Hepatocyte (in vitro differentiated cells): ENCODE measurements around the gene SLC26A9. TPM values are rescaled to one million over a fixed set of nuclear protein-coding genes. Genes with fewer than 3 reads are reported as not detected.

Source experiments
- DNase-seq: peaks from one replicate; pipeline ENCODE4 v3.0.0-alpha.2; 2016; ENCODE audit warnings: low spot score
- H2AFZ ChIP-seq: fragments of 200-600 bp; sonication (generic); 2 replicates; pipeline ENCODE4 v1.6.0; 2016; ENCODE audit warnings: antibody characterized with exemption, mild to moderate bottlenecking
- H3K27ac ChIP-seq: fragments of 200-600 bp; sonication (generic); 2 replicates; pipeline ENCODE4 v1.5.1; 2016; ENCODE audit warnings: mild to moderate bottlenecking
- H3K27me3 ChIP-seq: fragments of 200-600 bp; sonication (generic); 2 replicates; pipeline ENCODE4 v1.6.1; 2016
- H3K36me3 ChIP-seq: fragments of 200-600 bp; sonication (generic); replicated peaks from 2 replicates; pipeline ENCODE4 v1.5.1; 2016; ENCODE audit warnings: low read depth; ENCODE audit not compliant: insufficient read depth
- H3K4me1 ChIP-seq: fragments of 200-600 bp; sonication (generic); 2 replicates; pipeline ENCODE4 v1.5.1; 2016; ENCODE audit warnings: mild to moderate bottlenecking, moderate library complexity; ENCODE audit not compliant: insufficient read depth
- H3K4me2 ChIP-seq: fragments of 200-600 bp; sonication (generic); 2 replicates; pipeline ENCODE4 v1.6.0; 2016
- H3K4me3 ChIP-seq: fragments of 200-600 bp; sonication (generic); 2 replicates; pipeline ENCODE4 v1.5.1; 2016; ENCODE audit warnings: mild to moderate bottlenecking
- H3K79me2 ChIP-seq: fragments of 200-600 bp; sonication (generic); 2 replicates; pipeline ENCODE4 v1.6.0; 2017; ENCODE audit warnings: mild to moderate bottlenecking
- H3K9me2 ChIP-seq: fragments of 200-600 bp; sonication (generic); replicated peaks from 2 replicates; pipeline ENCODE4 v1.6.0; 2017; ENCODE audit warnings: mild to moderate bottlenecking; ENCODE audit not compliant: insufficient read depth
- H3K9me3 ChIP-seq: fragments of 200-600 bp; sonication (generic); 2 replicates; pipeline ENCODE4 v1.5.1; 2016; ENCODE audit warnings: low read depth, mild to moderate bottlenecking
- H4K20me1 ChIP-seq: fragments of 200-600 bp; sonication (generic); 2 replicates; pipeline ENCODE4 v1.6.0; 2016; ENCODE audit warnings: mild to moderate bottlenecking; ENCODE audit not compliant: insufficient read depth, poor library complexity, severe bottlenecking
- CTCF ChIP-seq: fragments of 200-600 bp; sonication (generic); IDR thresholded peaks from 2 replicates; pipeline ENCODE4 v1.5.1; 2016; ENCODE audit warnings: antibody characterized with exemption, mild to moderate bottlenecking; ENCODE audit not compliant: poor library complexity
- EZH2 ChIP-seq: fragments of 200-600 bp; sonication (generic); IDR thresholded peaks from 2 replicates; pipeline ENCODE4 v1.6.1; 2016; ENCODE audit warnings: antibody characterized with exemption, mild to moderate bottlenecking, borderline replicate concordance
- EZH2phosphoT487 ChIP-seq: fragments of 200-600 bp; sonication (generic); IDR thresholded peaks from one replicate; pipeline ENCODE4 v1.6.1; 2018; ENCODE audit warnings: antibody characterized with exemption, mild to moderate bottlenecking, low read depth, moderate library complexity; ENCODE audit not compliant: unreplicated experiment, severe bottlenecking
- WGBS: methylation state at CpG from one replicate; pipeline ENCODE4 v1.1.6; 2016; ENCODE audit warnings: low lambda C conversion rate; ENCODE audit errors: missing lambda C conversion rate; 5-methylcytosine and 5-hydroxymethylcytosine counted together
- polyA plus RNA-seq: library from polyadenylated mRNA; unstranded; fragments of >200 nt; fragmentation: Nextera tagmentation; extraction: Ambion mirVana; gene quantifications from 2 replicates; pipeline ENCODE4 v1.2.1, GENCODE V29; 2016
- total RNA-seq: library from RNA; depleted of rRNA; stranded (reverse); fragments of >200 nt; gene quantifications from 2 replicates; pipeline ENCODE4 v1.2.3, GENCODE V29; 2014

SLC26A9 gene
- total and polyA plus RNA-seq, 2 experiments from 2014 or later: 0.13 to 0.63 TPM

- H3K36me3 ChIP-seq: no peaks in the 10 kb centered on the region
Observed at GRCh38 chr1:205916541-205916940, 26.7 kb downstream of the SLC26A9 start.

GRCh38 chr1:205915354-205915990, 27.8 kb downstream of the SLC26A9 start:
- TF ChIP-seq EZH2: no peak
- no peak for TF ChIP-seq CTCF
- TF ChIP-seq EZH2phosphoT487: no peak
- no peaks in the 10 kb centered on the region for H3K79me2 ChIP-seq
- H3K27me3 ChIP-seq: no peaks in the 10 kb centered on the region
- H2AFZ ChIP-seq: no peak overlapping the region
- WGBS: 82% methylated on average over 9 of the region's 10 CpGs
- H3K4me1 ChIP-seq: peaks cover 15% of the 10 kb centered on the region
- no peak overlapping the region for H3K27ac ChIP-seq
- no peaks in the 10 kb centered on the region for H4K20me1 ChIP-seq
- H3K9me2 ChIP-seq: no peaks in the 10 kb centered on the region
- H3K4me3 ChIP-seq: no peak overlapping the region
- no peaks in the 10 kb centered on the region for H3K36me3 ChIP-seq
- no peak for DNase-seq
- no peaks in the 10 kb centered on the region for H3K9me3 ChIP-seq
- H3K4me2 ChIP-seq: no peak overlapping the region

More at GRCh38 chr1:205916541-205916940, 26.7 kb downstream of the SLC26A9 start:
- Histone ChIP-seq H3K79me2 (no peaks in the 10 kb centered on the region), H3K27me3 (no peaks in the 10 kb centered on the region), H3K4me2 (no peak overlapping the region), H2AFZ (no peak overlapping the region), H3K9me2 (no peaks in the 10 kb centered on the region), H3K4me3 (no peak overlapping the region), H4K20me1 (no peaks in the 10 kb centered on the region), H3K27ac (no peak overlapping the region), H3K4me1 (peaks cover 15% of the 10 kb centered on the region), H3K9me3 (no peaks in the 10 kb centered on the region)
- no peak for DNase-seq
- no peak for TF ChIP-seq EZH2phosphoT487
- TF ChIP-seq EZH2: no peak
- TF ChIP-seq CTCF: no peak
- WGBS: 82% methylated on average over 7 of the region's 7 CpGs

- peak; percentile 3 for DNase-seq
- H3K9me3 ChIP-seq: no peaks in the 10 kb centered on the region
- H3K9me2 ChIP-seq: no peaks in the 10 kb centered on the region
- H2AFZ ChIP-seq: no peak overlapping the region
- no peaks in the 10 kb centered on the region for H3K79me2 ChIP-seq
- H3K4me1 ChIP-seq: peaks cover 15% of the 10 kb centered on the region
- H3K4me3 ChIP-seq: no peak overlapping the region
- no peaks in the 10 kb centered on the region for H3K27me3 ChIP-seq
- TF ChIP-seq CTCF: no peak
- TF ChIP-seq EZH2phosphoT487: no peak
- no peak for TF ChIP-seq EZH2
- no peak overlapping the region for H3K4me2 ChIP-seq
- H3K36me3 ChIP-seq: no peaks in the 10 kb centered on the region
- no peaks in the 10 kb centered on the region for H4K20me1 ChIP-seq
- no peak overlapping the region for H3K27ac ChIP-seq
- WGBS: 90% methylated on average over 7 of the region's 7 CpGs
Observed at GRCh38 chr1:205914730-205915129, 28.5 kb downstream of the SLC26A9 start.
